Measurements from ENCODE around the gene PC. TPM values are rescaled to one million over a fixed set of nuclear protein-coding genes. Genes with fewer than 3 reads are reported as not detected.

The PC gene
- total RNA-seq, 1 donor from 2014 or later: 4.7 TPM

DNA sequence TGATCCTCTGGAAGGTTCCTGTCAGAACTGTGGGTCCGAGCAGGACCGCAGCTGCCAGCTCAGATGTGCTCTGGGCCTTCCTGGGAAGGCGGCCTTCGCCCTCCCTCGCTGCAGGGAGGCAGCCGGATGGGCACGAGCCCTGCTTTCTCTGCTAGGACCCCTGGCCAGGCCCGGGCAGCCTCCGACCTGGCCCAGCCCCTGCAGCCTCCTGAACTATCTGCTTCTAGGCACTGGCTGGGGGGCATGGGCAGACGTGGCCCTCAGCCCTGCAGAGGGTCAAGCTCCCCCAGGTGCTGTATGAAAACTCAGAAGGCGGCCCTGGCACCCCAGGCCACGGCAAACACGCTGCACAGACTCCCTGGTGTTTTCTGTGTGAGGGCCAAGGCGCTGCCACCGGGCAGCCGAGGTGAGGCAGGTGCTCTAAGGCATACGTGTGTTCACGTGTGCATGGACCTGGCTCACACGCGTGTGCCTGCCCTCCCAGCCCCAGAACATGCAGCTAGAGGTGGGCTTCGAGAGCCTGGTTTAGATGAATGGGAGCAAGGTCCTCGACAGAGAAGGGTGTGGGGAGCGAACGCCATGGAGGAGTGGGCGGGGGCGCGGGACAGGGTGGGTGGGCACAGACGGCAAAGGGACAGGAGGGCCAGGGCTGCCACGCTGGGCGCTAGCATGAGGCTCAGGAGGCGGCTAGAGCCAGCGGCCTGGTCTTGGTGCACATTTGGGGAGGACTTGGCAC is 97.0 kb downstream of the PC start:
- DNase-seq (ENCODE audit: low read depth): no peak
- TF ChIP-seq, protein P1, sequence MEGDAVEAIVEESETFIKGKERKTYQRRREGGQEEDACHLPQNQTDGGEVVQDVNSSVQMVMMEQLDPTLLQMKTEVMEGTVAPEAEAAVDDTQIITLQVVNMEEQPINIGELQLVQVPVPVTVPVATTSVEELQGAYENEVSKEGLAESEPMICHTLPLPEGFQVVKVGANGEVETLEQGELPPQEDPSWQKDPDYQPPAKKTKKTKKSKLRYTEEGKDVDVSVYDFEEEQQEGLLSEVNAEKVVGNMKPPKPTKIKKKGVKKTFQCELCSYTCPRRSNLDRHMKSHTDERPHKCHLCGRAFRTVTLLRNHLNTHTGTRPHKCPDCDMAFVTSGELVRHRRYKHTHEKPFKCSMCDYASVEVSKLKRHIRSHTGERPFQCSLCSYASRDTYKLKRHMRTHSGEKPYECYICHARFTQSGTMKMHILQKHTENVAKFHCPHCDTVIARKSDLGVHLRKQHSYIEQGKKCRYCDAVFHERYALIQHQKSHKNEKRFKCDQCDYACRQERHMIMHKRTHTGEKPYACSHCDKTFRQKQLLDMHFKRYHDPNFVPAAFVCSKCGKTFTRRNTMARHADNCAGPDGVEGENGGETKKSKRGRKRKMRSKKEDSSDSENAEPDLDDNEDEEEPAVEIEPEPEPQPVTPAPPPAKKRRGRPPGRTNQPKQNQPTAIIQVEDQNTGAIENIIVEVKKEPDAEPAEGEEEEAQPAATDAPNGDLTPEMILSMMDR (conservative IDR thresholded peaks at IDR 0.05; ENCODE audit: low read depth, low read length): no peak
- H3K4me3 ChIP-seq (ENCODE audit: low read depth, low read length): no peak overlapping the region

DNA sequence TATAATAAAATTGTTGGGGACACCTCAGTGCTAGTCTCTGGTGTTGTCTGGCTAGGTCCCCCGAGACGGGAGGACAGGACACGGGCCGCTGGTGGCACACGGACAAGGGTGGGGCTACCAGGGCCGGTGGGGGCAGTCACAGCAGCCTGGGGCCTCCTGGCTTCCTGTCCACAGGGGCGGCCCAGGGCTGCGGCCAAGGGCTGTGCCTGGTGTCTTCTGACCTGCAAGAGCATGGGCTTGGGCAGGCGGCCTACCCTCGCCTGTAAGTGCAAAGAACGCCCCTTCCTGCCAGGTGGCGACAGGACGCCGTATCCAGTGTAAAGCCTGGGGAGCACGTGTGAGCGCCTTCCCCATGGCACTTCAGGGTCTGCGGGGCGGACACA is 97.7 kb downstream of the PC start:
- DNase-seq (ENCODE audit: low read depth): no peak
- TF ChIP-seq, protein P1 (conservative IDR thresholded peaks at IDR 0.05; ENCODE audit: low read depth, low read length): no peak
- H3K4me3 ChIP-seq (ENCODE audit: low read depth, low read length): no peak overlapping the region

DNA sequence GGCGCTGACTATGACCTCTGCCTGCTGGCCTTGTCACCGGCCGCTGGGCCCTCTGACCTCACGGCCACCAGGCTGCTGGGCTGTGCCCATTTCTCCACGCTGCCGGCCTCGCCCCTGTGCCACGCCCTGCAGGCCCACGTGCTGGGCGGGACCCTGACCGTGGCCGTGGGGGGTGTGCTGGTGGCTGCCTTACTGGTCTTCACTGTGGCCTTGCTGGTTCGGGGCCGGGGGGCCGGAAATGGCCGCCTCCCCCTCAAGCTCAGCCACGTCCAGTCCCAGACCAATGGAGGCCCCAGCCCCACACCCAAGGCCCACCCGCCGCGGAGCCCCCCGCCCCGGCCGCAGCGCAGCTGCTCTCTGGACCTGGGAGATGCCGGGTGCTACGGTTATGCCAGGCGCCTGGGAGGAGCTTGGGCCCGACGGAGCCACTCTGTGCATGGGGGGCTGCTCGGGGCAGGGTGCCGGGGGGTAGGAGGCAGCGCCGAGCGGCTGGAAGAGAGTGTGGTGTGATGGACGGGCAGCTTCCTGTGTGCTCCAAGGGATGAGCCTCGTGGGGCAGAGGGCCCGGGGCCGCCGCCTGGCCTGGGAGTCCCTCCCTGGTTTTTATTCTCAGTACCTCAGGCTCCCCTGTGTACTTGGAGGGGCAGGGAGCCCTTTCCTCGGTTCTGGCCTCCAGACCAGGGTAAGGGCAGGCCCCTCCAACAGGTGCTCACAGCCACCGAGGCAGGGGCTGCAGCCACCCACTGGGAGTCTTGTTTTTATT is 98.3 kb downstream of the PC start:
- no peak for DNase-seq (ENCODE audit: low read depth)
- TF ChIP-seq, protein P1 (conservative IDR thresholded peaks at IDR 0.05; ENCODE audit: low read depth, low read length): no peak
- H3K4me3 ChIP-seq (ENCODE audit: low read depth, low read length): no peak overlapping the region

GRCh38 chr11:66858939-66859685 is 99.1 kb downstream of the PC start:
- DNase-seq (ENCODE audit: low read depth): no peak
- no peak overlapping the region for H3K4me3 ChIP-seq (ENCODE audit: low read depth, low read length)
- TF ChIP-seq, protein P1 (conservative IDR thresholded peaks at IDR 0.05; ENCODE audit: low read depth, low read length): no peak

- H3K4me3 ChIP-seq (ENCODE audit: low read depth, low read length): no peak overlapping the region
- TF ChIP-seq, protein P1 (conservative IDR thresholded peaks at IDR 0.05; ENCODE audit: low read depth, low read length): no peak
- no peak for DNase-seq (ENCODE audit: low read depth)
These were observed 99.8 kb downstream of the PC start for GRCh38 chr11:66858186-66858938.

DNA sequence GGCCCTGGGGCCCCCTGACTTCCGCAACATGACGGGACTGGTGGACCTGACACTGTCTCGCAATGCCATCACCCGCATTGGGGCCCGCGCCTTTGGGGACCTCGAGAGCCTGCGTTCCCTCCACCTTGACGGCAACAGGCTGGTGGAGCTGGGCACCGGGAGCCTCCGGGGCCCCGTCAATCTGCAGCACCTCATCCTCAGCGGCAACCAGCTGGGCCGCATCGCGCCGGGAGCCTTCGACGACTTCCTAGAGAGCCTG is 100.3 kb downstream of the PC start:
- no peak for DNase-seq (ENCODE audit: low read depth)
- TF ChIP-seq, protein P1 (conservative IDR thresholded peaks at IDR 0.05; ENCODE audit: low read depth, low read length): no peak
- H3K4me3 ChIP-seq (ENCODE audit: low read depth, low read length): no peak overlapping the region

All from epithelial cell of proximal tubule (primary cell).